Body of pancreas (tissue), 4 donors: ENCODE results near the gene CRYZL1. TPM values are rescaled to one million over a fixed set of nuclear protein-coding genes. Genes with fewer than 3 reads are reported as not detected.

Source experiments
- ATAC-seq: fragments of 150-250 bp; one replicate; pipeline ENCODE4 v1.9.1; 2016
- DNase-seq, 4 donors: peaks; one replicate each; pipeline ENCODE4 v3.0.0-alpha.2; 2019
- H3K27ac ChIP-seq, 4 donors: fragments of 200-600 bp; sonication (generic); 1 replicate in 3 of 4; 2 replicates in 1 of 4; pipeline versions ENCODE4 v1.5.1 to v1.6.1; 2016 to 2019; ENCODE audit warnings: mild to moderate bottlenecking in 1 of 4, mixed read lengths in 1 of 4, moderate library complexity in 1 of 4
- H3K27me3 ChIP-seq, 2 donors: fragments of 200-600 bp; sonication (generic); one replicate each; pipeline ENCODE4 v1.6.0; 2016; ENCODE audit warnings: mild to moderate bottlenecking in 1 of 2
- H3K36me3 ChIP-seq, 2 donors: fragments of 200-600 bp; sonication (generic); replicated peaks in 1 of 2; 2 replicates each; pipeline ENCODE4 v1.5.1; 2016; ENCODE audit warnings: low read depth in 2 of 2; ENCODE audit not compliant: insufficient read depth in 1 of 2
- H3K4me1 ChIP-seq: fragments of 200-600 bp; sonication (generic); one replicate; pipeline ENCODE4 v1.6.0; 2016
- H3K4me3 ChIP-seq, 2 donors: fragments of 200-600 bp; sonication (generic); 1 replicate in 1 of 2; 2 replicates in 1 of 2; pipeline ENCODE4 v1.5.1; 2016 to 2019
- H3K9me3 ChIP-seq, 3 donors: fragments of 200-600 bp; sonication (generic); 1 replicate in 2 of 3; 2 replicates in 1 of 3; pipeline ENCODE4 v1.5.1; 2016
- CTCF ChIP-seq, 7 experiments: fragments of 450-650 bp in 4 of 7; fragments of 200-600 bp in 3 of 7; sonication (generic) in 3 of 7; IDR thresholded peaks; one replicate each; pipeline ENCODE4 v1.5.1; 2016 to 2019; ENCODE audit warnings: antibody characterized with exemption in 7 of 7
- POLR2A ChIP-seq, 3 donors: fragments of 450-650 bp; IDR thresholded peaks; one replicate each; pipeline ENCODE4 v1.6.1; 2016; ENCODE audit warnings: antibody characterized with exemption in 3 of 3, mild to moderate bottlenecking in 2 of 3
- WGBS, 2 donors: methylation state at CpG; one replicate each; pipeline ENCODE4 v1.1.5; 2017; 5-methylcytosine and 5-hydroxymethylcytosine counted together
- intact Hi-C: fragments of 100-400 bp; cut with DNase I; formaldehyde crosslinking; loops from one replicate; pipeline ENCODE4 v1.15.1; 2023
- total RNA-seq, 2 donors: library from RNA; depleted of rRNA; stranded (reverse); fragments of >200 nt; gene quantifications; one replicate each; pipeline ENCODE4 v1.1.0, GENCODE V29; 2016

Gene CRYZL1
- total RNA-seq, 2 donors from 2014 or later: 22.3 to 31.6 TPM

- Histone ChIP-seq H3K36me3 (no peaks in the 10 kb centered on the region), H3K27ac (no peak overlapping the region), H3K27me3 (no peaks in the 10 kb centered on the region), H3K4me3 (no peak overlapping the region), H3K9me3 (no peaks in the 10 kb centered on the region), H3K4me1 (no peaks in the 10 kb centered on the region)
- DNase-seq: no peak
- intact Hi-C loops: no loop called here
- TF ChIP-seq CTCF (IDR thresholded peaks at IDR 0.05) (no peak), POLR2A (IDR thresholded peaks at IDR 0.05) (no peak)
- 61% methylated on average over 8 of the region's 8 CpGs for WGBS, 2 donors
- ATAC-seq: no peak
These were observed 31.9 kb upstream of the CRYZL1 start for GRCh38 chr21:33673473-33673872.

- Histone ChIP-seq H3K4me1 (no peaks in the 10 kb centered on the region), H3K27ac (no peak overlapping the region), H3K27me3 (no peaks in the 10 kb centered on the region), H3K4me3 (no peak overlapping the region), H3K9me3 (no peaks in the 10 kb centered on the region), H3K36me3 (no peaks in the 10 kb centered on the region)
- ATAC-seq: no peak
- 74 to 80% methylated on average over 6 of the region's 6 CpGs for WGBS, 2 donors
- TF ChIP-seq POLR2A (IDR thresholded peaks at IDR 0.05): no peak
- no peak for TF ChIP-seq CTCF (IDR thresholded peaks at IDR 0.05)
- no peak for DNase-seq
- intact Hi-C loops: no loop called here
These were observed 28.8 kb upstream of the CRYZL1 start for GRCh38 chr21:33670076-33670978.

- no peak for ATAC-seq
- H3K27me3 ChIP-seq: no peaks in the 10 kb centered on the region
- no peaks in the 10 kb centered on the region for H3K9me3 ChIP-seq
- H3K27ac ChIP-seq: no peak overlapping the region
- 91 to 95% methylated on average over 2 of the region's 2 CpGs for WGBS, 2 donors
- H3K4me3 ChIP-seq: no peak overlapping the region
- H3K36me3 ChIP-seq: no peaks in the 10 kb centered on the region
- intact Hi-C loops: no loop called here
- TF ChIP-seq CTCF (IDR thresholded peaks at IDR 0.05) (no peak), POLR2A (IDR thresholded peaks at IDR 0.05) (no peak)
- DNase-seq: no peak
- no peaks in the 10 kb centered on the region for H3K4me1 ChIP-seq
These were observed 27.1 kb upstream of the CRYZL1 start for GRCh38 chr21:33668620-33669019.

- intact Hi-C loops: no loop called here
- 64% methylated on average over 4 of the region's 4 CpGs for WGBS, 2 donors
- Histone ChIP-seq H3K4me3 (no peak overlapping the region), H3K27ac (no peak overlapping the region), H3K36me3 (no peaks in the 10 kb centered on the region), H3K9me3 (no peaks in the 10 kb centered on the region), H3K4me1 (no peaks in the 10 kb centered on the region), H3K27me3 (no peaks in the 10 kb centered on the region)
- DNase-seq: no peak
- no peak for ATAC-seq
- TF ChIP-seq POLR2A (IDR thresholded peaks at IDR 0.05) (no peak), CTCF (IDR thresholded peaks at IDR 0.05) (no peak)
These were observed 26.6 kb upstream of the CRYZL1 start for GRCh38 chr21:33668180-33668579.

GRCh38 chr21:33667636-33668035 is 26.1 kb upstream of the CRYZL1 start:
- H3K9me3 ChIP-seq: no peaks in the 10 kb centered on the region
- no peak overlapping the region for H3K27ac ChIP-seq
- TF ChIP-seq CTCF (IDR thresholded peaks at IDR 0.05) (no peak), POLR2A (IDR thresholded peaks at IDR 0.05) (no peak)
- 49 to 65% methylated on average over 6 of the region's 6 CpGs for WGBS, 2 donors
- intact Hi-C loops: no loop called here
- DNase-seq (no peak), ATAC-seq (no peak)
- H3K36me3 ChIP-seq: no peaks in the 10 kb centered on the region
- no peaks in the 10 kb centered on the region for H3K4me1 ChIP-seq
- no peaks in the 10 kb centered on the region for H3K27me3 ChIP-seq
- no peak overlapping the region for H3K4me3 ChIP-seq
